Stimulated activated CD4-positive, alpha-beta T cell treated with anti-CD3 and anti-CD28 coated beads, TNF-alpha, amount 100 ng/mL, for 1 hour (primary cell): Measurements from ENCODE around the gene KLRC1.
"Not testable (repeated sequence)": the region's sequence is repeated elsewhere in the genome, so short reads cannot be mapped to it uniquely, and the experiment has no call there.

Source experiments
- DNase-seq, 3 donors: peaks; one replicate each; pipeline ENCODE4 v3.0.0-alpha.2; 2020; ENCODE audit warnings: low read depth in 3 of 3, low spot score in 1 of 3

Gene KLRC1

DNA sequence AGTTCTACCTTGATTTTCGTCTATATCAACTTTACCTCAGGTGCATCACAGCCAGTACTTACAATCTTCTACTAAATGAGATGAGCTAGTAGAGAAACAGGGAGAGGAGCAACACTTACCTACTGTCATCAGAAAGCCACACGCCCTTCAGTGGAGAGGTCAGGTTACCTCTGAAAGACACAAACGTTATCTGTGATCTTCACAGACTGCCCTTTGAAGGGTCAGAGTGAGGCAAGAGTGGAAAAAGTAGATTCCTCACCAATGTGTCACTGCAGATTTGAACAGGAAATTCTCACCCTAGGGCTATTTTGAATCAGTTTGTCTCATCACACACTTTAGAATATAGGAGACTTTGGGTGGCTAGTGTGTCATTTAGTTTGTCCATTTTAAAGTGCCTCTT is 31.0 kb downstream of the KLRC1 start:
- DNase-seq = not testable (repeated sequence)

DNA sequence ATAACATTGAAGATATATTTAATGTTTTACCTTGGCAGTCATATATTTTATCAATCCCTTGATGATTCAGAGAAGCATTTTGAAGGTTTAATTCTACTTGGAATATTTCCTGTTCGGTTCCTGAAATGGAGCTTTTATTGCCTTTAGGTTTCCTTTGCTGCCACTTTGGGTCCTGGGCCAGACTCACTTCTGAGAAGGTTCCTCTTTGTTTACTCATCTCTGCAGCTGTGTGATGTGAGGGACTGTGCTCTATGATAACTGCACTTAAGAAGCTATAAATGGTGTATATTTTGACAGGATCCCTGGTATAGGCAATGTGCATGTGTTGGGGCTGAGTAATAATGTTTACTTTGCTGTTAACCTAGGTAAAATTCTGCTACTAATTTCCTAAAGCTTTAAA is 32.8 kb downstream of the KLRC1 start, which contains the start of gene KLRC3:
Gene KLRC3, minus strand, starts transcription at position 262 of the 400 bp plus-strand sequence. Its CDS starts 45 bp downstream, at position 217.
- not testable (repeated sequence) for DNase-seq

DNA sequence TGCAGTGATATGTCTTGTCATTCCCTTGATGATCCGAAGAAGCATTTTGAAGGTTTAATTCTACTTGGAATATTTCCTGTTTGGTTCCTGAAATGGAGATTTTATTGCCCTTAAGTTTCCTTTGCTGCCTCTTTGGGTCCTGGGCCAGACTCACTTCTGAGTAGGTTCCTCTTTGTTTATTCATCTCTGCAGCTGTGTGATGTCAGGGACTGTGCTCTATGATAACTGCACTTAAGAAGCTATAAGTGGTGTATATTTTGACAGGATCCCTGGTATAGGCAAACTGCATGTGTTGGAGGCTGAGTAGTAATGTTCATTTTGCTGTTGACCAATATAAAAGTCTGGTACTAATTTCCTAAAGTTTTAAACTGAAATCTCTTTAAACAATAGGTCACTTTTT is 43.8 kb downstream of the KLRC1 start, which contains the start of gene KLRC4:
Gene KLRC4, minus strand, starts transcription at position 366 of the 400 bp plus-strand sequence. Its CDS starts 182 bp downstream, at position 184.
- no peak for DNase-seq

DNA sequence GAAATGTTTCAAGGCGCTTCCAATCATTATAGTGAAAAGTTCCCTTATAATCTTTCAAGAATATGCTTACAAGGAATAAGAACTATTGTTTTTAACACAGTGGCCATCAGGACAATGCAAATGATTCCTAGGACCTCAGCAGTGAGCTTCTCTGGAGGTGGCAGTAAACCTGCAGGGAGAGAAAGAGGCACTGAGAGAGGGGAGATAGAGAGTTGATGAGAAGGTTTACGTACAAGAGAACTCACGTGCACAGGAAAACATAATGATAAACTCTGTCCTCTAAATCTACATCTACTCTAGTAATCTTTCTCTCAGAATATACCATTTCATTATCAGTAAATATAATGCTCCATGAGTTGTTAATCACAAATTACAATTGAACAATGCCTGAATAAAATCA is 44.3 kb downstream of the KLRC1 start:
- DNase-seq = no peak

DNA sequence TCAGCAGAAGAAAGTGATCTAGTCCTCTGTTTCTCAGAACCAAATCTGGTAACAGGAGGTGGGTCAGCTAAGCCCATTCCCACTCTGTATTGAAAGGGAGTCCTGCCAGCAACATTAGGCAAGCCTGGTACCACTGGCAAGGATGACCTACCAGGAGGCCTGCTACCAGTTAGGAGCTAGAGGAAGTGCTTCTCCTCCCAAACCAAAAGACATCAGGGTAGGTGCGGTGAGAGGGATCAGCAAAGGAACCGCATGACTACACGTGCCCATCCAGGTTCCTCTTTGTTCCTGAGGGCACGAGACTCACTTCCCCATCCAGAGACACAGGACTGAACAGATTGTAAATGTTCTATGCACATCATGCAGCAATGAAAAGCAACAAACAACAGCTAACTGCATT is 46.5 kb downstream of the KLRC1 start:
- DNase-seq = no peak

DNA sequence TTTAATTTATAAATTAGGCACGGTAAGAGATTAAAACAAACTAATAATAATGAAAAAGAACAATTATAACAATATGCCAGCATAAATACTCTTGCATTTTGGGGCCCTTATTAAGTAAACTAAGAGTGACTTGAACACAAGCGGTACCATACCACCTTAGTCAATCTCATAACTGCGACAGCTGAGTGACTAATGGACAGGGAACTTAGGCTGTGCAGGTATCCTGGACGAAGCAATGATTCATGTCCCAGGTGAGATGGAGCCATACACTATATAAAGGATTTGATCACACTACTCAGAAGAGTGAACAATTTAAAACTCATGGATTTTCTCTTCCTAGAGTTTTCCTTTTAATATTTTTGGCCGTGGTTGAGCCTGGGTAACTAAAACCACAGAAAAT is 47.9 kb downstream of the KLRC1 start:
- no peak for DNase-seq

DNA sequence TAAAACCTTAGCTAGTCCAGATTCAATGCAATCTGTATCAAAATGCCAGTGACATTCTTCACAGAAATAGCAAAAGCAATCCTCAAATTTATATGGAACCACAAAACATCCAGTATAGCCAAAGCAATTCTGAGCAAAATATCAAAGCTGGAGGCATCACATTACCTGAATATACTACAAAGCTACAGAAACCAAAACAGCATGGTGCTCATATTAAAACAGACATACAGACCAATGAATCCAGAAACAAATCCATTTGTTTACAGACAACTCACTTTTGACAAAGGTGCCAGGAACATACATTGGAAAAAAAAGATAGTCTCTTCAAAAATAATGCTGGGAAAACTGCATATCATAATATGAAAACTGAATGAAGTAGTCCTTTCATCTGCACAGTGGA is 48.4 kb downstream of the KLRC1 start:
- DNase-seq = no peak

DNA sequence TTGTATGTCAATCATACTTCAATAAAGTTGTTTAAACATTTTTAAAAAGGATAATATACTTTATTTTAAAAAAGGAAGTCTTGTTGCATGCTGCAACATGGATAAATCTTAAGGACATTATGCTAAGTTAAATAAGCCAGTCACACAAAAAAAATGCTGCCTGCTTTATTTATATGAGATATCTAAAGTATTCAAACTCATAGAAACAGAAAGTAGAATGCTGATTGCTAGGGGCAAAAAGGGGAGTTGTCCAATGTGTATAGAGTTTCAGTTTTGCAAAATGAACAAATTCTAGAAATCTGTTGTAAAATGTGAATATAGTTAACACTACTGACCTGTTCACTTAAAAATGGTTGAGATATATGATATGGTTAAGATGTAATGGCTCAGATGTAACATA is 52.3 kb downstream of the KLRC1 start:
- DNase-seq = no peak

DNA sequence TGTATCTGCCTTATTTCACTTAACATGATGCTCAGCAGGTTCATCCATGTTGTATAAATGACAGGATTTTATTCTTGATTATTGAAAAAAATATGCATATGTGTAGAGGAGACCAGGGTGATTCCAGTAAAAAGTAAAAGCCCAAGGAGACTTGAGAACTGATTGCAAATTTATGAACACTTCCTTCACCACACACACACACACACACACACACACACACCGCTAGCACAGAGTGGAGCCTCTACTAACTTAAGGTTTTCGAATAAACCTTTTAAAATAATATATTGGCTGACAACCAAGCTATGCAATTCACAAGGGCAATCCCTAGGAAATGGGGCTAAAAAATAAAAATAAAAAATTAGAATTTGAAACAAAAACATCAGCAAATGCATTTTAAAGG is 55.0 kb downstream of the KLRC1 start:
- DNase-seq = no peak

DNA sequence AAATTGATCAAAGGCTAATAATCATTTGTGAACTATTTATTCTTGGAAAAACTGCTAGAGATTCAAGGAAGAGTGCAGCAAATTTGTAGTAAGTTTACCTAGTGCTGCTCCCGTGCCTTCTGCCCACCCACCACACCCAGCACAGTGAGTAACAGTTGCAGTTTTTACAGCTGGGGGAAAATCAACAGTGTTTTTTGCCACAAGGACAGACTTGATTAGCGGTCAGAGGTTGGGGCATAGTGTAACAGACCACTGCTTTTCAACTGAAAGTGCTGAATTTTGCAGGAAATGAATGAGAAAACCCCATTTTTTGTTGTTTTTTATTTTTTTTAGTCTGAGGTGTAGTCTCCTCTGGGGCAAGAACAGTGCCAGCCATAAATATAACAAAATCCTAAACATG is 55.9 kb downstream of the KLRC1 start:
- DNase-seq = no peak

DNA sequence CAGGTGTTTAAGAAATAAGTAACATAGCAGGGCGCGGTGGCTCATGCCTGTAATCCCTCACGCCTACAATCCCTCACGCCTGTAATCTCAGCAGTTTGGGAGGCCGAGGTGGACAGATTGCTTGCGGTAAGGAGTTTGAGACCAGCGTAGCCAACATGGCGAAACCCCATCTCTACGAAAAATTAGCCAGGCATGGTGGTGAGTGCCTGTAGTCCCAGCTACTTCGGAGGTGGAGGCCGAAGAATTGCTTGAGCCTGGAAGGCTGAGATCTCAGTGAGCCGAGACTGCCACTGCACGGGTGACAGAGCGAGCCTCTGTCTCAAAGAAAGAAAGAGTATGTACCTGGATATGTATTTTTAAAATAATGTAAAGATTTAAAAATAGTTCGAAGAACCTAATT is 57.0 kb downstream of the KLRC1 start:
- not testable (repeated sequence) for DNase-seq
